A673 (cell line): ENCODE results near the gene SHISAL2A. TPM values are rescaled to one million over a fixed set of nuclear protein-coding genes. Genes with fewer than 3 reads are reported as not detected.

ENCODE experiments used
- BruUV-seq: library from RNA; stranded (reverse); fragments of 400-500 nt; replicated peaks from 2 replicates; lab custom pipeline; 2021; lab: Mats Ljungman, UMichigan
- CTCF ChIA-PET: fragments of 300-600 bp; sonication (Branson Sonifier 250); formaldehyde crosslinking; loops from one replicate; lab custom pipeline; 2022; ENCODE audit warnings: antibody characterized with exemption; lab: Charles Lee
- POLR2A ChIA-PET: fragments of 300-600 bp; sonication (Branson Sonifier 250); formaldehyde crosslinking; loops from one replicate; lab custom pipeline; 2022; ENCODE audit warnings: antibody characterized with exemption; ENCODE audit not compliant: low non-redundant PET; lab: Charles Lee
- DNase-seq: peaks from one replicate; pipeline ENCODE4 v3.0.0-alpha.2; 2015; ENCODE audit warnings: low spot score
- H3K27ac ChIP-seq: fragments of 200-600 bp; sonication (generic); 2 replicates; pipeline ENCODE4 v1.5.1; 2016; ENCODE audit warnings: mixed run types, low read depth, mild to moderate bottlenecking, mixed read lengths, antibody characterized with exemption, low read length; ENCODE audit not compliant: poor library complexity, severe bottlenecking
- H3K27me3 ChIP-seq: fragments of 200-600 bp; sonication (generic); replicated peaks from 2 replicates; pipeline ENCODE4 v1.6.1; 2017; ENCODE audit warnings: mixed run types, low read depth, mild to moderate bottlenecking, mixed read lengths, antibody characterized with exemption, low read length; ENCODE audit not compliant: insufficient read depth, poor library complexity
- H3K36me3 ChIP-seq: fragments of 200-600 bp; sonication (generic); 2 replicates; pipeline ENCODE4 v1.6.1; 2016; ENCODE audit warnings: mixed run types, mild to moderate bottlenecking, mixed read lengths, antibody characterized with exemption, low read length; ENCODE audit not compliant: insufficient read depth, poor library complexity, severe bottlenecking
- H3K4me1 ChIP-seq: fragments of 200-600 bp; sonication (generic); 2 replicates; pipeline ENCODE4 v1.6.1; 2017; ENCODE audit warnings: mixed run types, mild to moderate bottlenecking, mixed read lengths, antibody characterized with exemption, low read length; ENCODE audit not compliant: insufficient read depth, poor library complexity, severe bottlenecking
- H3K4me3 ChIP-seq: fragments of 200-600 bp; sonication (generic); 2 replicates; pipeline ENCODE4 v1.5.1; 2016; ENCODE audit warnings: low read depth, mixed run types, mild to moderate bottlenecking, mixed read lengths, low read length; ENCODE audit not compliant: poor library complexity, severe bottlenecking
- H3K9me3 ChIP-seq: fragments of 200-600 bp; sonication (generic); 2 replicates; pipeline ENCODE4 v1.6.1; 2016; ENCODE audit warnings: mixed run types, low read depth, mild to moderate bottlenecking, mixed read lengths, antibody characterized with exemption, low read length; ENCODE audit not compliant: poor library complexity, severe bottlenecking
- EZH2 ChIP-seq: fragments of 200-600 bp; sonication (generic); IDR thresholded peaks from 2 replicates; pipeline ENCODE4 v1.6.1; 2017; ENCODE audit warnings: borderline replicate concordance, low read depth, mild to moderate bottlenecking, mixed read lengths, antibody characterized with exemption, low read length; ENCODE audit not compliant: poor library complexity, severe bottlenecking
- intact Hi-C: fragments of 100-400 bp; cut with micrococcal nuclease; formaldehyde crosslinking; loops from one replicate; pipeline ENCODE4 v1.10.0; 2022; ENCODE audit not compliant: unreplicated experiment
- total RNA-seq: library from RNA; stranded (reverse); gene quantifications from 2 replicates; pipeline ENCODE4 v1.2.3, GENCODE V29; 2021
- TF ChIP-seq, protein P1 (sequence below): fragments of 300-800, 200-600 bp; sonication (generic); conservative IDR thresholded peaks from 2 replicates; pipeline ENCODE4 v1.5.1; 2017; ENCODE audit warnings: low read depth, mild to moderate bottlenecking, antibody characterized with exemption, low read length, moderate library complexity, mixed read lengths

Gene SHISAL2A
- total RNA-seq, 1 experiment from 2014 or later = not detected

- H3K27ac ChIP-seq = no peak overlapping the region
- CTCF ChIA-PET = no interaction called here
- no peak overlapping the region for H3K4me3 ChIP-seq
- no peaks in the 10 kb centered on the region for H3K36me3 ChIP-seq
- H3K9me3 ChIP-seq = no peaks in the 10 kb centered on the region
- no peak for DNase-seq
- BruUV-seq = no TSS peak
- POLR2A ChIA-PET = no interaction called here
- intact Hi-C loops = no loop called here
- no peaks in the 10 kb centered on the region for H3K4me1 ChIP-seq
- TF ChIP-seq EZH2 = no peak
- TF ChIP-seq, protein P1, sequence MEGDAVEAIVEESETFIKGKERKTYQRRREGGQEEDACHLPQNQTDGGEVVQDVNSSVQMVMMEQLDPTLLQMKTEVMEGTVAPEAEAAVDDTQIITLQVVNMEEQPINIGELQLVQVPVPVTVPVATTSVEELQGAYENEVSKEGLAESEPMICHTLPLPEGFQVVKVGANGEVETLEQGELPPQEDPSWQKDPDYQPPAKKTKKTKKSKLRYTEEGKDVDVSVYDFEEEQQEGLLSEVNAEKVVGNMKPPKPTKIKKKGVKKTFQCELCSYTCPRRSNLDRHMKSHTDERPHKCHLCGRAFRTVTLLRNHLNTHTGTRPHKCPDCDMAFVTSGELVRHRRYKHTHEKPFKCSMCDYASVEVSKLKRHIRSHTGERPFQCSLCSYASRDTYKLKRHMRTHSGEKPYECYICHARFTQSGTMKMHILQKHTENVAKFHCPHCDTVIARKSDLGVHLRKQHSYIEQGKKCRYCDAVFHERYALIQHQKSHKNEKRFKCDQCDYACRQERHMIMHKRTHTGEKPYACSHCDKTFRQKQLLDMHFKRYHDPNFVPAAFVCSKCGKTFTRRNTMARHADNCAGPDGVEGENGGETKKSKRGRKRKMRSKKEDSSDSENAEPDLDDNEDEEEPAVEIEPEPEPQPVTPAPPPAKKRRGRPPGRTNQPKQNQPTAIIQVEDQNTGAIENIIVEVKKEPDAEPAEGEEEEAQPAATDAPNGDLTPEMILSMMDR = no peak
- no peaks in the 10 kb centered on the region for H3K27me3 ChIP-seq
These were observed 44.4 kb upstream of the SHISAL2A start for GRCh38 chr1:52588535-52588934.

- H3K4me3 ChIP-seq = no peak overlapping the region
- no TSS peak for BruUV-seq
- no peaks in the 10 kb centered on the region for H3K9me3 ChIP-seq
- ChIA-PET POLR2A (no interaction called here), CTCF (interaction anchor here (0.6 kb wide), 1 partner anchor 83 kb away, joined by 4 read pairs; no protein-coding TSS in a partner anchor)
- intact Hi-C loops = no loop called here
- no peaks in the 10 kb centered on the region for H3K4me1 ChIP-seq
- no peaks in the 10 kb centered on the region for H3K27me3 ChIP-seq
- TF ChIP-seq, protein P1 = no peak
- no peak for TF ChIP-seq EZH2
- H3K36me3 ChIP-seq = no peaks in the 10 kb centered on the region
- no peak overlapping the region for H3K27ac ChIP-seq
- no peak for DNase-seq
These were observed 42.7 kb upstream of the SHISAL2A start for GRCh38 chr1:52590266-52590665.

GRCh38 chr1:52592637-52593323 lies 40.2 kb upstream of the SHISAL2A start:
- TF ChIP-seq EZH2 = no peak
- TF ChIP-seq, protein P1 = no peak
- H3K36me3 ChIP-seq = no peaks in the 10 kb centered on the region
- CTCF ChIA-PET = no interaction called here
- no peaks in the 10 kb centered on the region for H3K4me1 ChIP-seq
- no peak overlapping the region for H3K4me3 ChIP-seq
- POLR2A ChIA-PET = no interaction called here
- no TSS peak for BruUV-seq
- intact Hi-C loops = no loop called here
- H3K27ac ChIP-seq = no peak overlapping the region
- H3K9me3 ChIP-seq = no peaks in the 10 kb centered on the region
- no peaks in the 10 kb centered on the region for H3K27me3 ChIP-seq
- no peak for DNase-seq
